ENCODE data around the gene PLXNA2.

DNA sequence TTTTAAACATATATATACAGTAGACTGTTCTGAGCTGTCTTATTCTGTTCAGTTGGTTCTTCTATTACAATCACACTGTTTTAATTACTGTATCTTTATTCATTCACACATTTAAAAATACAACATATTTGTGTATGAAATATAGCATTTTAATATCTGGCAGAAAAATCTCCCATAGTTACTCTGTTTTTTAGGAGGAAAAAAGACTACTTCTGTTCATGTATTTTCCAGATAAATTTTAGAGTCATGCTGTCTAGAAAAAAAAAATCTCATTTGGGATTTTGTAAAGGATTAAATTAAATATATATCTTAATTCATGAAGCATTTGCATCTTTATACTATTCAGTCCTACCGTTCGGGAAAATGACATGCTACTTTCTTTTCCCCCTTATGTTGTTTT is 231.5 kb downstream of the PLXNA2 start:
- TF ChIP-seq, protein P1, sequence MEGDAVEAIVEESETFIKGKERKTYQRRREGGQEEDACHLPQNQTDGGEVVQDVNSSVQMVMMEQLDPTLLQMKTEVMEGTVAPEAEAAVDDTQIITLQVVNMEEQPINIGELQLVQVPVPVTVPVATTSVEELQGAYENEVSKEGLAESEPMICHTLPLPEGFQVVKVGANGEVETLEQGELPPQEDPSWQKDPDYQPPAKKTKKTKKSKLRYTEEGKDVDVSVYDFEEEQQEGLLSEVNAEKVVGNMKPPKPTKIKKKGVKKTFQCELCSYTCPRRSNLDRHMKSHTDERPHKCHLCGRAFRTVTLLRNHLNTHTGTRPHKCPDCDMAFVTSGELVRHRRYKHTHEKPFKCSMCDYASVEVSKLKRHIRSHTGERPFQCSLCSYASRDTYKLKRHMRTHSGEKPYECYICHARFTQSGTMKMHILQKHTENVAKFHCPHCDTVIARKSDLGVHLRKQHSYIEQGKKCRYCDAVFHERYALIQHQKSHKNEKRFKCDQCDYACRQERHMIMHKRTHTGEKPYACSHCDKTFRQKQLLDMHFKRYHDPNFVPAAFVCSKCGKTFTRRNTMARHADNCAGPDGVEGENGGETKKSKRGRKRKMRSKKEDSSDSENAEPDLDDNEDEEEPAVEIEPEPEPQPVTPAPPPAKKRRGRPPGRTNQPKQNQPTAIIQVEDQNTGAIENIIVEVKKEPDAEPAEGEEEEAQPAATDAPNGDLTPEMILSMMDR (IDR thresholded peaks at IDR 0.05): no peak
- TF ChIP-seq POLR2A (IDR thresholded peaks at IDR 0.05) (no peak), POLR2AphosphoS5 (IDR thresholded peaks at IDR 0.05) (no peak)
